Muscle layer of duodenum (tissue), 2 donors: Measurements from ENCODE around the gene SH3PXD2A.

ENCODE experiments used
- H3K27ac ChIP-seq: one replicate; pipeline ENCODE4 v1.7.0; 2013; ENCODE audit warnings: mild to moderate bottlenecking, low read length
- H3K27me3 ChIP-seq: one replicate; pipeline ENCODE4 v1.7.0; 2013; ENCODE audit warnings: low read depth, mild to moderate bottlenecking, control low read depth, low read length
- H3K36me3 ChIP-seq, 2 donors: one replicate each; pipeline ENCODE4 v1.7.0; 2013; ENCODE audit warnings: low read length in 2 of 2, control low read depth in 1 of 2, mild to moderate bottlenecking in 1 of 2; ENCODE audit not compliant: insufficient read depth in 2 of 2, control insufficient read depth in 1 of 2
- H3K4me1 ChIP-seq, 2 donors: one replicate each; pipeline ENCODE4 v1.7.0; 2013; ENCODE audit warnings: low read length in 2 of 2, mild to moderate bottlenecking in 2 of 2, control low read depth in 1 of 2, moderate library complexity in 1 of 2; ENCODE audit not compliant: insufficient read depth in 2 of 2, control insufficient read depth in 1 of 2
- H3K4me3 ChIP-seq, 2 donors: one replicate each; pipeline ENCODE4 v1.7.0; 2013; ENCODE audit warnings: low read length in 2 of 2, low read depth in 1 of 2, mild to moderate bottlenecking in 1 of 2
- H3K9me3 ChIP-seq, 2 donors: one replicate each; pipeline ENCODE4 v1.7.0; 2013; ENCODE audit warnings: low read length in 2 of 2, control low read depth in 1 of 2, mild to moderate bottlenecking in 1 of 2; ENCODE audit not compliant: control insufficient read depth in 1 of 2
- donor health status: healthy.

The SH3PXD2A gene

GRCh38 chr10:103855852-103856796, 748 bp upstream of the SH3PXD2A start:
- Histone ChIP-seq H3K9me3 (no peaks in the 10 kb centered on the region), H3K4me3 (peak overlapping the region; percentile 2 to 74), H3K27ac (no peak overlapping the region), H3K27me3 (no peaks in the 10 kb centered on the region), H3K4me1 (peaks cover 15 to 30% of the 10 kb centered on the region in 2 donors), H3K36me3 (no peaks in the 10 kb centered on the region)

- Histone ChIP-seq H3K4me3 (peak overlapping the region; percentile 53 to 74), H3K9me3 (no peaks in the 10 kb centered on the region), H3K27me3 (no peaks in the 10 kb centered on the region), H3K27ac (peak overlapping the region; percentile 73), H3K4me1 (peaks cover 27 to 34% of the 10 kb centered on the region in 2 donors), H3K36me3 (no peaks in the 10 kb centered on the region)
These were observed 537 bp downstream of the SH3PXD2A start for GRCh38 chr10:103854686-103855391.

DNA sequence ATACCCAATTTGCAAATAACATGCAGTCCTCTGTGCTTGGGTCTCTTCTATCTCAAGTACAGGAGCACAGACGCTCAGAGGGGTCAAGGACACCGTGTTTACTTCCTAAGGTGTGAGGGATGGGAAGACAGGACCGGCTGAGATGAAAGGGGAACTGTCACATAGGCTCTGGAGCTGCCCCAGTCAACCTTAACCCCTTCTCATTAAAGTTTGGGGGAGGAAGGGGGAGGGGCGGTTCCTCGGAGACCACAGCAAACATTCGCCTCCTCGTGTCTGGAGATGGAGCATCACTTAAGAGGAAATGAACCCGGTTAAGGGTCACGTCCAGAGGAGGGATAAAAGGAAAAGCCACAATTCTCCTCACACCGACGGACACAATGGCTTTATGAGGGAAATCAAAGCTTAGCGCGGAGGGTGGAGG, 1.1 kb downstream of the SH3PXD2A start:
- Histone ChIP-seq H3K9me3 (no peaks in the 10 kb centered on the region), H3K4me1 (peaks cover 27 to 34% of the 10 kb centered on the region in 2 donors), H3K36me3 (no peaks in the 10 kb centered on the region), H3K27me3 (no peaks in the 10 kb centered on the region), H3K27ac (peak overlapping the region; percentile 73), H3K4me3 (peak overlapping the region; percentile 53 to 74)

DNA sequence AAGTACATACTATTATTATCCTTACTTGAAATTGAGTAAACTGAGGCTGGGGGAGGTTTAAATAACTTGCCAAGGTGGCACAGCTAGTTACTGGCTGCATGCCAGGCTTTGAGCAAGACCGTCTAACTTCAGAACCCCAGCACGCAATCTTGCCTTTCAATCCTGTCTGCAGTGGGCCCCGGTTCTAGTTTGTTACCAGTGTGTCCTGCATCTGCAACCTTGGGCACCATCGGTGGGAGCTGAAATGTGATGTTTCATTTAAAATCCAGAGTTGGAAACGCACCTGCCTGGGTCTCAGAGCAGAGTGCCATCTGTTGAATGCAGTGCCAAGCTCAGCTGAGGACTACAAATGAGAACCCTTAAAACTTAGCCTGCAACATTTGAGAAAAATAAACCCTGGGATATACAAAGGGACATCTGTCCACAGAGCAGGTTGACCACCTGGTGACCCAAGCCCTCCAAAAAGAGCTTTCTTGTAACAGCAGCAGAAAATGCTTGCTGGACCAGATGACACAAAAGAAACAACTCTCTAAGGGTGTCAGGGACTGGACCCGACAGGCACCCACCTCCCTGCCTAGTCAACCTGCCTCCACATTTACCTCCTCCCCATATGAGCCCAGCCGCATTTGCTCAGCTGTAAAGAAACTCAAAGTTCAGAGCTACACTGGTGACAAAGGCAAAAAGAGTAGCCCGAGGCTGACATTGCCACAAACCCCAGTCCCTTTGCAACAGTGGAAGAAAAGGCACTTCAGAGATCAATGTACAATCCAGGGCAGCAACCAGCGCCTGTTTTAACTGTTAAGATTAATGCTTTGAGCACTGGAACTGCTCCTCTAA, 1.7 kb downstream of the SH3PXD2A start:
- Histone ChIP-seq H3K36me3 (no peaks in the 10 kb centered on the region), H3K4me1 (peaks cover 27 to 34% of the 10 kb centered on the region in 2 donors), H3K4me3 (peak overlapping the region; percentile 53 to 74), H3K27ac (peak overlapping the region; percentile 73), H3K9me3 (no peaks in the 10 kb centered on the region), H3K27me3 (no peaks in the 10 kb centered on the region)

- Histone ChIP-seq H3K27ac (peak overlapping the region; percentile 73), H3K9me3 (no peaks in the 10 kb centered on the region), H3K27me3 (no peaks in the 10 kb centered on the region), H3K36me3 (no peaks in the 10 kb centered on the region), H3K4me1 (peaks cover 27 to 42% of the 10 kb centered on the region in 2 donors), H3K4me3 (peak overlapping the region; percentile 30 to 53)
These were observed 2.5 kb downstream of the SH3PXD2A start for GRCh38 chr10:103852856-103853255.

- H3K4me1 ChIP-seq, result peaks cover 27 to 42% of the 10 kb centered on the region in 2 donors
- no peaks in the 10 kb centered on the region for H3K9me3 ChIP-seq
- H3K4me3 ChIP-seq, result peak overlapping the region in 1 of 2 donors; percentile 30
- no peaks in the 10 kb centered on the region for H3K27me3 ChIP-seq
- H3K27ac ChIP-seq, result peak overlapping the region; percentile 73
- H3K36me3 ChIP-seq, result no peaks in the 10 kb centered on the region
These were observed 3.1 kb downstream of the SH3PXD2A start for GRCh38 chr10:103852189-103852711.

DNA sequence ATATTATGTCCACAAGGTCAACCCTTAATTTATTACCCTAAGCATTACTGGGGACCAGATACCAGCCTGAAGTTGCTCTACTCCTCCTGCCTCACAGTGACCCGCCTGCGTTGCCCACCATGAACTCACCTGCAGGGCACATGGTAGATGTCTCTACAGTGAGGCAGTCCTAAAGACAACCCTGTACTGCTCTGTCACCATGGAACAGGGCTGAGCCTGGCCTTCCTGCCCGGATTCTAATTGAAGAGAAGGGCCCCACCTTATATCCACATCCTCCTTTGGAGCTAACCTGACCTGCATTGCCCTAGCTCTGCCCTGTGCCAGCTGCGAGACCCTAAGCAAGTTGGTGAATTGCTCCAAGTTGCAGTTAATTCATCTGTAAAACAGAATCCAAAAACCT, 4.1 kb downstream of the SH3PXD2A start:
- H3K36me3 ChIP-seq, result no peaks in the 10 kb centered on the region
- no peak overlapping the region for H3K4me3 ChIP-seq
- H3K27ac ChIP-seq, result peak overlapping the region; percentile 81
- H3K9me3 ChIP-seq, result no peaks in the 10 kb centered on the region
- peaks cover 27 to 42% of the 10 kb centered on the region in 2 donors for H3K4me1 ChIP-seq
- H3K27me3 ChIP-seq, result no peaks in the 10 kb centered on the region

GRCh38 chr10:103850572-103850895, 4.8 kb downstream of the SH3PXD2A start:
- no peaks in the 10 kb centered on the region for H3K9me3 ChIP-seq
- H3K27ac ChIP-seq, result peak overlapping the region; percentile 81
- H3K27me3 ChIP-seq, result no peaks in the 10 kb centered on the region
- H3K36me3 ChIP-seq, result no peaks in the 10 kb centered on the region
- peak overlapping the region; percentile 8 to 34 for H3K4me3 ChIP-seq
- H3K4me1 ChIP-seq, result peaks cover 27 to 42% of the 10 kb centered on the region in 2 donors

DNA sequence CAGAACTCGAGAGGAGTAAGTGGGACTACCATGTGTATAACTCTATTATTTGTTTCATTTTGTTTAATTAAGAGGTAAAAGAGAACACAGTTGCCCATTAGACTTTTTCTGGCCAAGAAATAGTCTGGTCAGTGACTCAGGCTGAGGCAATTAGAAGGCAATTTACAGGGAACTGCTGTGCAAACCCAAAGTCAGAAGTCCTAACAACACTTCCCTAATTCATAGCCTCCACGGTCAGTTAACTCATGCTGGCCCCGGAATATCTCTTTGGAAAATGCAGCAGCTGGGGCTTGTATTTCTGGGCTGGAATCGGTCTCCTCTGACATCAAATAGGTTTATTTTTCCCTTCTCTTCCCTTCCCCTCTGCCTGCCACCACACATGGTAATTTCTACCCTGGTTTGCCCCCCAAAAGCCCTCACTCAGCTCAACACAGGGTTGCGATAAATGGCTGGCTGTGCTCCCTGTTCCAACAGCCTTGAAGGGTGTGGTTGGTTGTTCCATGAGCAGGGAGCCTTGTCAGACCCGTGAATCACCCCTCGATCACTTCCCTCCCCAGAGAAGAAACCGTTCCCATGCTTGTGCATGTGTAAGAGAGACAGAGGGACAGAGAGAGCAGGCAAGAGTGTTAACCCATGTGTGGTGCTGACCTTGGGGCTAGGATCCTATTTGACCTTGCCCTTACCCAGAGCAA, 5.3 kb downstream of the SH3PXD2A start:
- Histone ChIP-seq H3K4me1 (peaks cover 27 to 42% of the 10 kb centered on the region in 2 donors), H3K9me3 (no peaks in the 10 kb centered on the region), H3K27me3 (no peaks in the 10 kb centered on the region), H3K27ac (peak overlapping the region; percentile 81), H3K36me3 (no peaks in the 10 kb centered on the region), H3K4me3 (peak overlapping the region; percentile 8 to 34)

DNA sequence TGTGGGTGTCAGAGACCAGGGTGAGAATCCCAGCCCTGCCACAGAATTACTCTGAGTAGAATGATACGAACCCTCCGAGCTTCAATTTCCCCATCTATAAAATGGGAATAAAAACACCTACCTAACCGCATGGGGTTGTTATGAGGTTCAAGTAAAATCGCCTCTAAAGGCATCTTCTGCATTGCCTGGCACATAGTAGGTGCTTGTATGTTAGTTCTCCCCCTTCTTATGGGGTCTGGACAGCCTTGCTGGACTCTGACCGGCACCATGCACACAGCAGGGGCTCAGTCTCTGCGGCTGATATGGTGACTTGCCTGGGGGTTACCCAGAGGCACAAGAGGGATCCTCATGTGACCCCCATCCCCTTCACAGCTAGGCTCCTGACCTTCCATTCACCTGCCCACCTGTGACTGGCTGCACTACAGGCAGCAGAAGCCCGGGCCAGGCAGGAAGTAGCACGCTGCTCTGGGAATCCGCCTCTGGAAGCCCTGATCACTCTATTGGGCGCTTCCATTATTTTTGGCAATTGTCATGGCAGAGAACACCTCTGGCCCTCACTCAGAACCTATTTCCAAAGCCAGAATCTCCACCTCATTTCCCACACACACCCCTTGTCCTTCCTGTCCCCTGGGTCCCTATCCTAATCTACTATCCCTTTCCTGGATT, 6.0 kb downstream of the SH3PXD2A start:
- H3K27ac ChIP-seq, result peak overlapping the region; percentile 81
- H3K4me1 ChIP-seq, result peaks cover 31 to 47% of the 10 kb centered on the region in 2 donors
- no peaks in the 10 kb centered on the region for H3K27me3 ChIP-seq
- H3K36me3 ChIP-seq, result no peaks in the 10 kb centered on the region
- no peak overlapping the region for H3K4me3 ChIP-seq
- H3K9me3 ChIP-seq, result no peaks in the 10 kb centered on the region
